Measurements from ENCODE around the gene GALNT16.

DNA sequence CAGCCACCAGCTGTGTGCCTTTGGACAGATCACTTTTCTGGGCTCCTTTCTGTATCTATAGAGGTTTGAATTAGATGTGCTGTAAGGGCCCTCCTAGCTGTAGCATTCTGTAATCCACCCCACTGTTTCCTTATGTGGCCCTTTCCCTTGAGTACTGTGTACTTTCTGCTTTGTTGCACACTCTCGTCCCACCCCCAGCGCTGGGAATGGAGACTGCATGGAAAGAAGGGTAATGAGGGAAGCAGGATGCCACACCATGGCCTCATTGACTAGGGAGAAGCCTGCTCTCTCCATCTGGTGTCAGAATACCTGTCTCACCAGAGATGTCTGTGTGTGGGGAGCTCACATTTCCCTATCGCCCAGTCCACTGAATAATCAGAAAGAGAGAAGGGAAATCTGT lies 13.6 kb upstream of the GALNT16 start:
- no peak for TF ChIP-seq POLR2AphosphoS5 (IDR thresholded peaks at IDR 0.05; ENCODE audit: low read depth)
- TF ChIP-seq, protein P1, sequence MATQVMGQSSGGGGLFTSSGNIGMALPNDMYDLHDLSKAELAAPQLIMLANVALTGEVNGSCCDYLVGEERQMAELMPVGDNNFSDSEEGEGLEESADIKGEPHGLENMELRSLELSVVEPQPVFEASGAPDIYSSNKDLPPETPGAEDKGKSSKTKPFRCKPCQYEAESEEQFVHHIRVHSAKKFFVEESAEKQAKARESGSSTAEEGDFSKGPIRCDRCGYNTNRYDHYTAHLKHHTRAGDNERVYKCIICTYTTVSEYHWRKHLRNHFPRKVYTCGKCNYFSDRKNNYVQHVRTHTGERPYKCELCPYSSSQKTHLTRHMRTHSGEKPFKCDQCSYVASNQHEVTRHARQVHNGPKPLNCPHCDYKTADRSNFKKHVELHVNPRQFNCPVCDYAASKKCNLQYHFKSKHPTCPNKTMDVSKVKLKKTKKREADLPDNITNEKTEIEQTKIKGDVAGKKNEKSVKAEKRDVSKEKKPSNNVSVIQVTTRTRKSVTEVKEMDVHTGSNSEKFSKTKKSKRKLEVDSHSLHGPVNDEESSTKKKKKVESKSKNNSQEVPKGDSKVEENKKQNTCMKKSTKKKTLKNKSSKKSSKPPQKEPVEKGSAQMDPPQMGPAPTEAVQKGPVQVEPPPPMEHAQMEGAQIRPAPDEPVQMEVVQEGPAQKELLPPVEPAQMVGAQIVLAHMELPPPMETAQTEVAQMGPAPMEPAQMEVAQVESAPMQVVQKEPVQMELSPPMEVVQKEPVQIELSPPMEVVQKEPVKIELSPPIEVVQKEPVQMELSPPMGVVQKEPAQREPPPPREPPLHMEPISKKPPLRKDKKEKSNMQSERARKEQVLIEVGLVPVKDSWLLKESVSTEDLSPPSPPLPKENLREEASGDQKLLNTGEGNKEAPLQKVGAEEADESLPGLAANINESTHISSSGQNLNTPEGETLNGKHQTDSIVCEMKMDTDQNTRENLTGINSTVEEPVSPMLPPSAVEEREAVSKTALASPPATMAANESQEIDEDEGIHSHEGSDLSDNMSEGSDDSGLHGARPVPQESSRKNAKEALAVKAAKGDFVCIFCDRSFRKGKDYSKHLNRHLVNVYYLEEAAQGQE (IDR thresholded peaks at IDR 0.05; ENCODE audit: insufficient replicate concordance, low read depth), result no peak
